ENCODE results near the gene RBKS.

RBKS gene

DNA sequence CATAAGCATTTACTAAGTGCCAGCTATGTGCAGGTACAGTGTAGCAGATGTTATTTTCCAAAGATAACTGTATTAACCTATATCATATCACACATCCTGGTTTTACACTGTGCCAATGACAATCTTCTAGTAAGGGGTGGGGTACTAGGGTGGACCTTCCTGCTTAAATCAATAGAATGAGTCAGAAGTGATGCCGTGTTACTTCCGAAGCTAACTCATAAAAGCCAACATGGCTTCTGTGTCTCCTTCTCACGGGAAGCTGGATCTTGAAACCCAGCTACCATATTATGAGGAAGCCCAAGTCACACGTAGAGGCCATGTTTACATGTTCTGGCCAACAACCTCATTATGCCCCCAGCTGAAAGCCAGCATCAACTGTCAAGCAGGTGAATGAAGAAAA, 59.5 kb downstream of the RBKS start:
- Histone ChIP-seq H3K9ac (ENCODE audit: low read length) (no peak overlapping the region), H3K4me1 (ENCODE audit: control insufficient read depth, insufficient read depth, low read length) (no peaks in the 10 kb centered on the region), H3K36me3 (ENCODE audit: control insufficient read depth, insufficient read depth, low read length) (no peaks in the 10 kb centered on the region), H3K4me3 (ENCODE audit: low read depth, low read length) (no peak overlapping the region), H3K9me3 (ENCODE audit: control insufficient read depth, insufficient read depth, low read depth, low read length) (no peaks in the 10 kb centered on the region), H3K27me3 (ENCODE audit: control insufficient read depth, insufficient read depth, low read length) (no peaks in the 10 kb centered on the region), H3K27ac (ENCODE audit: low read depth, low read length) (no peak overlapping the region)

DNA sequence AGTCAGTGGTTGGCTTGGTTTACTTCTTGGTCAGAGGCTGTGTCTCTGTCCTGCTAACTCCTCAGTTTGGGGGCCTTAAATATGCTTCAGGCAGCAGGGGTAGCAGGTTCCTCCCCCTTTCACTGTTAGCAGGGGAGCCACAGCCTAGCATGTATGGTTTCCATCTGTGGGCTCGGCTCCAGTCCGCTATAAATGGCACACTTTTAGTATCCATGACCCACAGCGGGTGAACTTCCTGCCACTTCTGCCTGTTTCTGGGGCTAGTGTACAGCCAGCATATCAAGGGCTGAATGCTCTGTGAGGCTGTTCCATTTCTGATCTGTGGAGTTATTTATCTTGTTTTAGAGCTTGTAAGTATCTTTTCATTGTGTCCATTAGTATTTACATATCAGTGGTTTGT, 60.4 kb downstream of the RBKS start:
- Histone ChIP-seq H3K9me3 (ENCODE audit: control insufficient read depth, insufficient read depth, low read depth, low read length) (peaks cover under 1% of the 10 kb centered on the region; the same call in 1 of the 2 replicates), H3K9ac (ENCODE audit: low read length) (no peak overlapping the region), H3K36me3 (ENCODE audit: control insufficient read depth, insufficient read depth, low read length) (no peaks in the 10 kb centered on the region), H3K4me3 (ENCODE audit: low read depth, low read length) (no peak overlapping the region), H3K27me3 (ENCODE audit: control insufficient read depth, insufficient read depth, low read length) (no peaks in the 10 kb centered on the region), H3K4me1 (ENCODE audit: control insufficient read depth, insufficient read depth, low read length) (no peaks in the 10 kb centered on the region), H3K27ac (ENCODE audit: low read depth, low read length) (no peak overlapping the region)

- no peak overlapping the region for H3K4me3 ChIP-seq (ENCODE audit: low read depth, low read length)
- H3K36me3 ChIP-seq (ENCODE audit: control insufficient read depth, insufficient read depth, low read length): no peaks in the 10 kb centered on the region
- no peak overlapping the region for H3K9ac ChIP-seq (ENCODE audit: low read length)
- no peaks in the 10 kb centered on the region for H3K27me3 ChIP-seq (ENCODE audit: control insufficient read depth, insufficient read depth, low read length)
- H3K9me3 ChIP-seq (ENCODE audit: control insufficient read depth, insufficient read depth, low read depth, low read length): peaks cover 8% of the 10 kb centered on the region
- no peaks in the 10 kb centered on the region for H3K4me1 ChIP-seq (ENCODE audit: control insufficient read depth, insufficient read depth, low read length)
- H3K27ac ChIP-seq (ENCODE audit: low read depth, low read length): no peak overlapping the region
Observed at GRCh38 chr2:27828305-27828704, 61.9 kb downstream of the RBKS start.

DNA sequence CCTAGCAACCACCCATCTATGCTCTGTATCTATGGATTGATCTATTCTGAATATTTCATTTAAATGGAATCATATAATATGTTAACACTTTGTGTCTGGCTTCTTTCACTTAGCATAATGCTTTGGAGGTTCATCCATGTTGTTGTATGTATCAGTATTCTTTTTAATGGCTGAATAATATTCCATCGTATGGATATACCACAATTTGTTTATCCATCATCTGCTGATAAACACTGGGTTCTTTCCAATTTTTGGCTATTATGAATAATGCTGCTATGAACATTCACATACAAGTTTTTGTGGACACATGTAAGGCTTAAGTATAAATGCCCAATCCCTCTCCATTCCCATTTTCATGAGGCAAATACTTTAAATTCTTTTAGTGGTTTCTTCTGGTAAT, 65.8 kb downstream of the RBKS start:
- no peak overlapping the region for H3K4me3 ChIP-seq (ENCODE audit: low read depth, low read length)

GRCh38 chr2:27823569-27823968, 66.6 kb downstream of the RBKS start:
- no peak overlapping the region for H3K4me3 ChIP-seq (ENCODE audit: low read depth, low read length)
- H3K36me3 ChIP-seq (ENCODE audit: control insufficient read depth, insufficient read depth, low read length): no peaks in the 10 kb centered on the region
- H3K4me1 ChIP-seq (ENCODE audit: control insufficient read depth, insufficient read depth, low read length): no peaks in the 10 kb centered on the region
- H3K9me3 ChIP-seq (ENCODE audit: control insufficient read depth, insufficient read depth, low read depth, low read length): peaks cover 8% of the 10 kb centered on the region
- H3K27me3 ChIP-seq (ENCODE audit: control insufficient read depth, insufficient read depth, low read length): no peaks in the 10 kb centered on the region
- no peak overlapping the region for H3K27ac ChIP-seq (ENCODE audit: low read depth, low read length)
- no peak overlapping the region for H3K9ac ChIP-seq (ENCODE audit: low read length)

More for the DNA sequence above, 65.8 kb downstream of the RBKS start:
- Histone ChIP-seq H3K27ac (ENCODE audit: low read depth, low read length) (no peak overlapping the region), H3K9me3 (ENCODE audit: control insufficient read depth, insufficient read depth, low read depth, low read length) (peaks cover 8% of the 10 kb centered on the region), H3K9ac (ENCODE audit: low read length) (no peak overlapping the region), H3K4me1 (ENCODE audit: control insufficient read depth, insufficient read depth, low read length) (no peaks in the 10 kb centered on the region), H3K27me3 (ENCODE audit: control insufficient read depth, insufficient read depth, low read length) (no peaks in the 10 kb centered on the region), H3K36me3 (ENCODE audit: control insufficient read depth, insufficient read depth, low read length) (no peaks in the 10 kb centered on the region)

DNA sequence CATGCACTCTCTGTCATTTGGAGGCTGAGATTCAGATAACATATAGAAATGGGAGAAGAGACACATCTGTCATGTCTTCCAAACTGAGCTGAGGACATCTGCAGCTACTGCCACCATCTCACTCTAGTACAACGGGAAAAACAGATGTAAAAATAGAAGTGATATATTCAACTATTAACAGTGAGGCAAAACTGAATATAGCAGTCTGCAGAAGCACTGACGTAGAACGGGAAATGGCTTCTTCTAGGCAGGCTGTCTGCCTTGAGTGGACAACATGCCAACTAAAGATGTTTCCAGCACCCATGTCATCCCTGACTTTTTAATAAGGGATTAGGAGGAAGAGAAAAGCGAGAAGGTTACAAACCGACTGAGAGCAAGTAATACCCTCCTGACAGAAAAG, 67.1 kb downstream of the RBKS start:
- H3K27me3 ChIP-seq (ENCODE audit: control insufficient read depth, insufficient read depth, low read length): no peaks in the 10 kb centered on the region
- H3K36me3 ChIP-seq (ENCODE audit: control insufficient read depth, insufficient read depth, low read length): no peaks in the 10 kb centered on the region
- peaks cover 8% of the 10 kb centered on the region for H3K9me3 ChIP-seq (ENCODE audit: control insufficient read depth, insufficient read depth, low read depth, low read length)
- H3K27ac ChIP-seq (ENCODE audit: low read depth, low read length): no peak overlapping the region
- H3K4me3 ChIP-seq (ENCODE audit: low read depth, low read length): no peak overlapping the region
- H3K9ac ChIP-seq (ENCODE audit: low read length): no peak overlapping the region
- H3K4me1 ChIP-seq (ENCODE audit: control insufficient read depth, insufficient read depth, low read length): no peaks in the 10 kb centered on the region

DNA sequence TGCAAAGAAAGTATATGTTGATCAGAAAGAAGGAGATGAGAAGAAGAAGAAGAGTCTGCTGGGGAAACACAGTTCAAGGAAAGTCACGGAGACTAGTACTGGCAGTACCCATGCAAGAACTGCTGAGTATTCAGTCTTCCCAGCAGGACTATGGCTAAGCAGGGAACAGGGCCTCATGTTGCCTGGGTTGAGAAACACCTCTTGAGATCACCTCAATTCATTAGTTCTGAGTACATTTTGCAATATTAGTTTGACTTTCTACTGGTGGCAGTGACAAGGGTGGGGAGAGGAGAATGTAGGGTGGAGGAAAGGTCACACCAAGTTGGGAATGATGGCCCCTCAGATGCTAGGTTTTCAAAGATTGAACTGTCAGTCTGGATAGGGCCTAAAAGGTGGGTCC, 68.1 kb downstream of the RBKS start:
- Histone ChIP-seq H3K4me1 (ENCODE audit: control insufficient read depth, insufficient read depth, low read length) (no peaks in the 10 kb centered on the region), H3K36me3 (ENCODE audit: control insufficient read depth, insufficient read depth, low read length) (no peaks in the 10 kb centered on the region), H3K27ac (ENCODE audit: low read depth, low read length) (no peak overlapping the region), H3K4me3 (ENCODE audit: low read depth, low read length) (no peak overlapping the region), H3K9ac (ENCODE audit: low read length) (no peak overlapping the region), H3K27me3 (ENCODE audit: control insufficient read depth, insufficient read depth, low read length) (no peaks in the 10 kb centered on the region), H3K9me3 (ENCODE audit: control insufficient read depth, insufficient read depth, low read depth, low read length) (peaks cover 8% of the 10 kb centered on the region)

DNA sequence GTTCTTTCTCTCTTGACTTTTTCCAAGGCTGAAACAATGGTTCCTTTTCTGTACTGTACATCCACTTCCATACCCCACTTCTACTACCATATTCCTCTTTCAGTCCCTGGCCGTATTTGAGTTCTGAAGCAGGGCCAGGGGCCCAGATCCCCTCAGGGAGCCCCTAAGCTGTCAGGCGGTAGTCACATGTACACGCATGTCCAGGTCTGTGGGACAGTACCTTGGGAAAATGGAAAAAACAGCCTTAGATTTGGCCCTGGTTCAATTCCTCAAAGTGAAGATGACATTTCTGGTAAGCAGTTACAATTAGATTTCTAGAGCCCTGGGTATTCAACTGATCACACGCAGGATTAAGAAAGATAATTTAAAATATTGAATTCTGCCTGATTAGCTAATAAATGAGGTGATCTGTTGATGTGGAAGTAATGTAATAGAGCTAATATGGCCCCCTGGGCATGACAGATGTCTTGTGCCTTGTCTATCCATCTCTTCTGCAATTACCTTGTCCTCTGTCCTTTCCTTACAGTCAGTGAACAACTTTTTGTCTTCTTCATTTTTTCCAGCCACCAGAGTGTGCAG, 74.2 kb downstream of the RBKS start:
- H3K27me3 ChIP-seq (ENCODE audit: control insufficient read depth, insufficient read depth, low read length): no peaks in the 10 kb centered on the region; the same call in 1 of the 2 replicates

DNA sequence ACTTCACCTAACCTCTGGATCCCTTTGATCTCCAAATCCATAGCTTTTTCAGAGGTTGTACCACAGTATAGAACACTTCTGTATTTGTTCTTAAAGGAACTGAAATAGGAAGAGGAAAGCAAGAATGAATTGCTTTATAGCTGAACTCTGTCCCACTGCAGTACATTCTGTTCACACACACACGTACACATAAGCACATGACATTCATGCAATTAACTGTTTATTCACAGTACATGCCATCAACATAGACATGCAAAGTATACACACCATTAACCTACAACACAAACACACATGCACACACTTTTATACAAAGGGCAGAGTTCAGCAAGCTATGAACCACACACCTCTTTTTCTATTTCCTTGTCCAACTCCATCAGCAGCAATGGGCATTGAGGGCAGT, 75.4 kb downstream of the RBKS start:
- Histone ChIP-seq H3K36me3 (ENCODE audit: control insufficient read depth, insufficient read depth, low read length) (no peaks in the 10 kb centered on the region), H3K9me3 (ENCODE audit: control insufficient read depth, insufficient read depth, low read depth, low read length) (no peaks in the 10 kb centered on the region), H3K4me3 (ENCODE audit: low read depth, low read length) (no peak overlapping the region), H3K4me1 (ENCODE audit: control insufficient read depth, insufficient read depth, low read length) (no peaks in the 10 kb centered on the region), H3K27ac (ENCODE audit: low read depth, low read length) (no peak overlapping the region), H3K9ac (ENCODE audit: low read length) (no peak overlapping the region), H3K27me3 (ENCODE audit: control insufficient read depth, insufficient read depth, low read length) (no peaks in the 10 kb centered on the region; the same call in 1 of the 2 replicates)

More for the DNA sequence above, 74.2 kb downstream of the RBKS start:
- no peaks in the 10 kb centered on the region for H3K36me3 ChIP-seq (ENCODE audit: control insufficient read depth, insufficient read depth, low read length)
- H3K27ac ChIP-seq (ENCODE audit: low read depth, low read length): no peak overlapping the region
- H3K4me3 ChIP-seq (ENCODE audit: low read depth, low read length): no peak overlapping the region
- no peaks in the 10 kb centered on the region for H3K4me1 ChIP-seq (ENCODE audit: control insufficient read depth, insufficient read depth, low read length)
- H3K9ac ChIP-seq (ENCODE audit: low read length): no peak overlapping the region
- no peaks in the 10 kb centered on the region for H3K9me3 ChIP-seq (ENCODE audit: control insufficient read depth, insufficient read depth, low read depth, low read length)

DNA sequence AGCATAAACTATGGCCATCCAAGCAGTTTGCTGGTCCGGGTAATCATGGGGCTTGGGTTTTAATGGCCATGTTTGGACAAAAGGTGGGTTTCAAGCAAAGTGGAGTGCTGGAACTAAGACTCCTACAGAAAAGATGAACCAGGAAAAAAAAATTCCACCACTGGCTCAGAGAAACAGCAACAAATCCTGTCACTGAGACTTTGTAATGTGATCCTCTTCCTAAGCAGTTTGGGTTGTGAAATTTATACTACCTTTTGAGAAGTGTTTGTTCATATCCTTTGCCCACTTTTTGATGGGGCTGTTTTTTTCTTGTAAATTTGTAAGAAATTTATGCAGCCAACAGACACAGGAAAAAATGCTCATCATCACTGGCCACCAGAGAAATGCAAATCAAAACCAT, 78.4 kb downstream of the RBKS start:
- H3K27ac ChIP-seq (ENCODE audit: low read depth, low read length): no peak overlapping the region
- no peaks in the 10 kb centered on the region for H3K36me3 ChIP-seq (ENCODE audit: control insufficient read depth, insufficient read depth, low read length)
- H3K9ac ChIP-seq (ENCODE audit: low read length): no peak overlapping the region
- no peaks in the 10 kb centered on the region; the same call in 1 of the 2 replicates for H3K27me3 ChIP-seq (ENCODE audit: control insufficient read depth, insufficient read depth, low read length)
- H3K4me1 ChIP-seq (ENCODE audit: control insufficient read depth, insufficient read depth, low read length): no peaks in the 10 kb centered on the region
- no peaks in the 10 kb centered on the region for H3K9me3 ChIP-seq (ENCODE audit: control insufficient read depth, insufficient read depth, low read depth, low read length)
- no peak overlapping the region for H3K4me3 ChIP-seq (ENCODE audit: low read depth, low read length)

DNA sequence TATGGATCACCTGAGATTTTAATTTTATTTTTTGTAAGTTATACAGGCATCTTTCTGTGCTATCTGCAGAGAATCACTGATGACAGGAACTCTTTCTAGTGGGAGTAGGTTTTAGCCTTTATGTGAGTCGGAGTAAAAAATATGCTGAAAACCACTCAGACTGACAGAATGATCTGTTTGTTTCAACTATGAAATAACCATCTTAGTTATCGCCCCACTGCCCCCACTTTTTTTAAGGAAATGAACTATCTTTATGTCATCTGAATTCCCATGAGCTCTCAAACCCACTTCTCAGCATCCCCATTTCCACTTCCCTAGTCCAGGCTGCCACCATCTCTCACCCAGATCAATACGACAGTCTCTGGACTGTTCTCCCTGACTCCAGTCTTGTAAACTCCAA, 79.7 kb downstream of the RBKS start:
- Histone ChIP-seq H3K9ac (ENCODE audit: low read length) (no peak overlapping the region), H3K36me3 (ENCODE audit: control insufficient read depth, insufficient read depth, low read length) (no peaks in the 10 kb centered on the region), H3K27me3 (ENCODE audit: control insufficient read depth, insufficient read depth, low read length) (no peaks in the 10 kb centered on the region; the same call in 1 of the 2 replicates), H3K4me3 (ENCODE audit: low read depth, low read length) (no peak overlapping the region), H3K9me3 (ENCODE audit: control insufficient read depth, insufficient read depth, low read depth, low read length) (no peaks in the 10 kb centered on the region), H3K27ac (ENCODE audit: low read depth, low read length) (no peak overlapping the region), H3K4me1 (ENCODE audit: control insufficient read depth, insufficient read depth, low read length) (no peaks in the 10 kb centered on the region)
